Neural cell (in vitro differentiated cells): Measurements from ENCODE around the gene TCL1B.

ENCODE experiments used
- CTCF ChIP-seq: fragments of 450-650 bp; IDR thresholded peaks from 2 replicates; pipeline ENCODE4 v1.5.1; 2014; ENCODE audit warnings: antibody characterized with exemption, mild to moderate bottlenecking, moderate library complexity; ENCODE audit not compliant: poor library complexity, severe bottlenecking
- EZH2 ChIP-seq: fragments of 200-600, 300-800 bp; shearing (Covaris generic), sonication (generic); IDR thresholded peaks from 2 replicates; pipeline ENCODE4 v1.6.1; 2014; ENCODE audit warnings: antibody characterized with exemption, low read length, borderline replicate concordance, mild to moderate bottlenecking; ENCODE audit not compliant: insufficient read depth, poor library complexity, severe bottlenecking
- MXI1 ChIP-seq: fragments of 450-650 bp; conservative IDR thresholded peaks from 2 replicates; pipeline ENCODE4 v1.6.1; 2014; ENCODE audit warnings: antibody characterized with exemption, mild to moderate bottlenecking; ENCODE audit not compliant: poor library complexity, severe bottlenecking
- POLR2AphosphoS5 ChIP-seq: IDR thresholded peaks from 2 replicates; pipeline ENCODE4 v1.6.1; 2012
- RAD21 ChIP-seq: fragments of 450-650 bp; conservative IDR thresholded peaks from 2 replicates; pipeline ENCODE4 v1.6.1; 2014; ENCODE audit warnings: antibody characterized with exemption, mild to moderate bottlenecking, moderate library complexity
- REST ChIP-seq: IDR thresholded peaks from 2 replicates; pipeline ENCODE4 v1.6.1; 2012; ENCODE audit warnings: borderline replicate concordance
- TAF1 ChIP-seq: IDR thresholded peaks from 2 replicates; pipeline ENCODE4 v1.6.1; 2012; ENCODE audit warnings: low read depth

GRCh38 chr14:95711476-95712176, 25.4 kb downstream of the TCL1B start:
- TF ChIP-seq CTCF: no peak
- no peak for TF ChIP-seq POLR2AphosphoS5
- no peak for TF ChIP-seq EZH2
- TF ChIP-seq MXI1: no peak
- no peak for TF ChIP-seq RAD21
- no peak for TF ChIP-seq TAF1
- TF ChIP-seq REST: no peak
